ENCODE data around the gene POU4F1. TPM values are rescaled to one million over a fixed set of nuclear protein-coding genes. Genes with fewer than 3 reads are reported as not detected.

Gene POU4F1
- total RNA-seq, 1 donor from 2014 or later, result 0.38 TPM

DNA sequence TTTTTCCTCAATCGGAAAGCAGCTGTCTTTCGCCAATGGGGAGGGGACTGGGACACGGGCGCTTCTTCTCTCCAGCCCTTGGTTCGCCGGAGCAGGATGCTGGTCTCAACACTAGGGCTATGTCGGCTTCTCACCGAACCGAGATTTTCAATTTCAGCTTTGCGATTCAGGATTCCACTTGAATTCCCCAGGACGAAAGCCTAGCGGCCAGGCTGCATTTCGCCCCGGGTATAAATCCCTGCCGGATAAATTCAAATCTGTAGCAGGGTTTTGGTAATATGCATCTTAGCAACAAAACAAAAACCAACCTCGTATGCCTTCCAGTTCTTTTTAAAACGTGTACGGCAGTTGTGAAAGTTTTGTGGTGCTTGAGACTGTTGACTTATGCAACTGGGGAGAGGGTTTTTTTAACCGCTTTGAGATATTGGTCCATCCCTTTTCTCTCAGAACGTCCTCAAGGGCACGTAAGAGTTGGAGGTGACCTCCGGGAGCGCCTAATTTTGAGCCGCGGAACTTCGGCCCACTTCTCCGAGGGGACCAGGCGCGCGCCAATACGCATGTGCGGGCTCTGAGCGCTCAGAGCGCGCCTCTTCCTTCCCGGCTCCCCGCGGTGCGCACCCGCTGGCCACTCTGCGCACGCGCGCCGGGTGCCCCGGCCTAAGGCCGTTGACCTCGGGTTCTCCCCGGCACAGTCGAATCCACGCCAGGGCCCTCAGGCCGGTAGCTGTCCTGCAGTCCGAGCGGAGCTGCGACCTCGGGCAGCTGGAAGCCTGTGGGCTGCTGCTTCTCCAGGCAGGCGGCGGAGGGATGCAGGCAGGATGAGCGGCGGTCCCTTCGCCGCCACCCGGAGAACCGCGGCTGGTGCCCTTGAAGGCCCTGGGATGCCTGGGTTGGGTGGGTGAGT lies 7.6 kb downstream of the POU4F1 start:
- DNase-seq (ENCODE audit: low spot score, unreplicated experiment), result no peak
- Mint-ChIP-seq H3K36me3 (ENCODE audit: insufficient read depth) (no peaks in the 10 kb centered on the region), H3K4me3 (ENCODE audit: low read depth) (peak overlapping the region; percentile 35), H3K4me1 (ENCODE audit: low read depth) (peaks cover 3% of the 10 kb centered on the region), H3K27me3 (peaks cover 96% of the 10 kb centered on the region), H3K27ac (no peak overlapping the region), H3K9me3 (ENCODE audit: low read depth) (no peaks in the 10 kb centered on the region)
- TF ChIP-seq, protein P1, sequence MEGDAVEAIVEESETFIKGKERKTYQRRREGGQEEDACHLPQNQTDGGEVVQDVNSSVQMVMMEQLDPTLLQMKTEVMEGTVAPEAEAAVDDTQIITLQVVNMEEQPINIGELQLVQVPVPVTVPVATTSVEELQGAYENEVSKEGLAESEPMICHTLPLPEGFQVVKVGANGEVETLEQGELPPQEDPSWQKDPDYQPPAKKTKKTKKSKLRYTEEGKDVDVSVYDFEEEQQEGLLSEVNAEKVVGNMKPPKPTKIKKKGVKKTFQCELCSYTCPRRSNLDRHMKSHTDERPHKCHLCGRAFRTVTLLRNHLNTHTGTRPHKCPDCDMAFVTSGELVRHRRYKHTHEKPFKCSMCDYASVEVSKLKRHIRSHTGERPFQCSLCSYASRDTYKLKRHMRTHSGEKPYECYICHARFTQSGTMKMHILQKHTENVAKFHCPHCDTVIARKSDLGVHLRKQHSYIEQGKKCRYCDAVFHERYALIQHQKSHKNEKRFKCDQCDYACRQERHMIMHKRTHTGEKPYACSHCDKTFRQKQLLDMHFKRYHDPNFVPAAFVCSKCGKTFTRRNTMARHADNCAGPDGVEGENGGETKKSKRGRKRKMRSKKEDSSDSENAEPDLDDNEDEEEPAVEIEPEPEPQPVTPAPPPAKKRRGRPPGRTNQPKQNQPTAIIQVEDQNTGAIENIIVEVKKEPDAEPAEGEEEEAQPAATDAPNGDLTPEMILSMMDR (IDR thresholded peaks at IDR 0.05; ENCODE audit: unreplicated experiment), result no peak

DNA sequence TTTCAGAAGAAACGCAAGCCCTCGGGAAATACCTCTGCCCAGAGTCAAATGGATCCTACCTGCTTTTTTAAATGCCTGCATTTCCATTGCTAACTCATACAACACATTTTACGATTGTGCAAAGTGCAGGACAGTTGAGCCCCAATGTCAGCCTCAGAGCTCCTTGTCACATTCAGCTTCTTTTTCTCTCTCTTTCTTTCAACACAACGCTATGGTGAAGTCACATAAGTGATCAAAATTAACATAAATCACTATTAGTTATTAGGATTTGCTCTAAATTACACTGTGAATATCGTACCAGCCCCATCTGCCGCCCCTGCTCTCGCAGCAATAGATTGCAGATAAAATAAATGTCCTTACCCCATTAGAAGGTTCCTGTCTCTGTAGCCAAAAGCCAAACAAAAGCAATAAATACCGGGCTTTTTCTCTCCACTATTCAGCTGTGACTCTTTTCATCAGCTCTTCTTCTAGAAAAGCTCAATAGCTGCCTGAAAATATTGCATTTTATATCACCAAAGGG lies 8.8 kb downstream of the POU4F1 start:
- TF ChIP-seq, protein P1 (IDR thresholded peaks at IDR 0.05; ENCODE audit: unreplicated experiment), result no peak
- Mint-ChIP-seq H3K36me3 (ENCODE audit: insufficient read depth) (no peaks in the 10 kb centered on the region), H3K27ac (peak overlapping the region; percentile 7), H3K4me1 (ENCODE audit: low read depth) (peaks cover 3% of the 10 kb centered on the region), H3K9me3 (ENCODE audit: low read depth) (no peaks in the 10 kb centered on the region), H3K4me3 (ENCODE audit: low read depth) (no peak overlapping the region), H3K27me3 (peaks cover 95% of the 10 kb centered on the region)
- DNase-seq (ENCODE audit: low spot score, unreplicated experiment), result no peak

DNA sequence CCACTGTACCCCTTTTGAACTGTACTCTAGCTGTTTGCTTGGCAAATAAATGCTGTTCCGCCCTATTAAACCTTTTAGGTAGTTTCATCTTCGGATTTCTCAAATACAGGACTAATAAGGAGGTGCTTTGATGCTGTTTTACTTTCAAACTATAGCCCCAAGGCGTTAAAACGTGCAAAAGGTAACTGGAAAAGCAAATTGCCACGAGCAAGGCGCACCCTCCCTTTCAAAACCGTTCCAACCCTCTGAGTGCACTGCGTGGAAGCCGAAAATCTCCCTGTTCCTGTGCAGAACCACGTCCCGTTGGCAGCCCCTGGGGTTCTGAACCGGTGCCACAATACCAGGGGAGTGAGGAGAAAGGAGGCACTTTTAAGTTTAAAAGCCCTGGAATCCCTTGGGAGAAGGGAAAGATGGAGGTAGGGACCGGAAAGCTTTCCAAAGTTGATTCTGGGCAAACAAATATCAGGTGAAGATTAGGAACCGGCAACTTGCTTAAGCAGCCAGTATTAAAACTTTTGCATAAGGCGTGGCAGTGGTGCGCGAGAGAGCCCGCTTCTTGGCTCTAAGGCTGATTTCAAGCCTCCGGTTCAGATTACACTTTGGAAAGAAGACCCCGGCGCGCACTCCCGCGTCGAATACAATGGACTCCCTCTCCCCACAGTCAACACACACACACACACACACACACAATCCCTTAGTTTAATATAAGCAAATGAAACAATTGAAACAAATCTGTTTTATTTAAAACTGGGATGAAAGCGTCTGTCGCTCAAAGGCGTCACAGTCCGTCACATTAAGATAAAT lies 9.5 kb downstream of the POU4F1 start:
- DNase-seq (ENCODE audit: low spot score, unreplicated experiment), result no peak
- H3K27me3 Mint-ChIP-seq, result peaks cover 94% of the 10 kb centered on the region
- H3K27ac Mint-ChIP-seq, result no peak overlapping the region
- TF ChIP-seq, protein P1 (IDR thresholded peaks at IDR 0.05; ENCODE audit: unreplicated experiment), result no peak
- no peak overlapping the region for H3K4me3 Mint-ChIP-seq (ENCODE audit: low read depth)
- peaks cover 3% of the 10 kb centered on the region for H3K4me1 Mint-ChIP-seq (ENCODE audit: low read depth)
- H3K9me3 Mint-ChIP-seq (ENCODE audit: low read depth), result no peaks in the 10 kb centered on the region
- no peaks in the 10 kb centered on the region for H3K36me3 Mint-ChIP-seq (ENCODE audit: insufficient read depth)

DNA sequence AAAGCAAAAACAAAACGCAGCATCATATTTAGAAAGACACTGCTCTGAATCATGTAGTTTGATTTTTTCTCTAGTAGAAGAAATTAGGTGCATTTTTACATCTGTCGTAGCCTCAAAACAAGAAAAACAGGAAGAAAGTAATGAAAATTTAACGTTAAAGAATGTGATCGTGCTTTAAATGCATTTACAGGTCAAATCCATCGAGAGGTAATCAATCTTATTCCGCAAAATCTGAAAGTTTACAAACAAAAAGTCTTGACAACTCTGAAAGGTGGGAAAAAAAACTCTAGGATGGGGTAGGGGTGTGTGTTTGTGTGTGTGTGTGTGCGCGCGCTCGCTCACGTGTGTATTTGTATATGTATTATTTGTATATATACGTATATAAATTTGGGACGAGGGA lies 10.2 kb downstream of the POU4F1 start:
- peaks cover 3% of the 10 kb centered on the region for H3K4me1 Mint-ChIP-seq (ENCODE audit: low read depth)
- no peaks in the 10 kb centered on the region for H3K9me3 Mint-ChIP-seq (ENCODE audit: low read depth)
- TF ChIP-seq, protein P1 (IDR thresholded peaks at IDR 0.05; ENCODE audit: unreplicated experiment), result no peak
- no peak overlapping the region for H3K4me3 Mint-ChIP-seq (ENCODE audit: low read depth)
- no peak overlapping the region for H3K27ac Mint-ChIP-seq
- peaks cover 93% of the 10 kb centered on the region for H3K27me3 Mint-ChIP-seq
- DNase-seq (ENCODE audit: low spot score, unreplicated experiment), result no peak
- no peaks in the 10 kb centered on the region for H3K36me3 Mint-ChIP-seq (ENCODE audit: insufficient read depth)

DNA sequence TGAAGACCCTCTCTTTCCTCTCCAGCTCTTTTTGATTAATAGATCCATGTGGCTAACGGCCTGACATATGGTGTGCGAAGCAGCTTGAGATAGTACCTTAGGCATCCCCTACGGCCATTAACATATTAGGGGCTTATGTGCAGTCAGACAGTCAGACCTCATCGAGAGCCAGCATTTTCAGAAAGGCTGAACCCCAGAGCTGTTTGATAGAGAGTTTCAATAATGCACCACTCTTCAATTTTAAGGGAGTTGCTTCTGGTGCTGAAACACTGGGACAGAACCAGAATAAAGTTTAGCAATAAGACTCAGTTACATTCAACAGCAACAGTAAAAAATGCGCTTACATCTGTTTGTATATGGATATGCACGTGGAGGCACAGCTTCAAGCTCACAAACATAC lies 10.8 kb downstream of the POU4F1 start:
- Mint-ChIP-seq H3K9me3 (ENCODE audit: low read depth) (no peaks in the 10 kb centered on the region), H3K4me3 (ENCODE audit: low read depth) (no peak overlapping the region), H3K36me3 (ENCODE audit: insufficient read depth) (no peaks in the 10 kb centered on the region), H3K27ac (no peak overlapping the region), H3K4me1 (ENCODE audit: low read depth) (peaks cover 3% of the 10 kb centered on the region), H3K27me3 (peaks cover 95% of the 10 kb centered on the region)
- DNase-seq (ENCODE audit: low spot score, unreplicated experiment), result no peak
- TF ChIP-seq, protein P1 (IDR thresholded peaks at IDR 0.05; ENCODE audit: unreplicated experiment), result no peak
